HepG2 (cell line): ENCODE results near the gene TGM2.

Source experiments
- CEBPZ ChIP-seq: IDR thresholded peaks from 2 replicates; pipeline ENCODE4 v1.6.1; 2012; ENCODE audit warnings: low read length, improper control_type of control experiment
- GABPA ChIP-seq, 2 experiments: IDR thresholded peaks; 2 replicates each; pipeline ENCODE4 v1.6.1; 2011 to 2016; ENCODE audit warnings: low read depth in 2 of 2, low read length in 1 of 2, missing biosample characterization in 1 of 2, missing genetic modification characterization in 1 of 2
- MAX ChIP-seq: IDR thresholded peaks from 2 replicates; pipeline ENCODE4 v1.6.1; 2012; ENCODE audit warnings: inconsistent platforms
- MTF1 ChIP-seq: sonication (generic); formaldehyde crosslinking; IDR thresholded peaks from 2 replicates; pipeline ENCODE4 v1.5.0; 2020; ENCODE audit warnings: missing genetic modification reagents
- REST ChIP-seq, 2 experiments: IDR thresholded peaks; 2 replicates each; pipeline ENCODE4 v1.6.1; 2011 to 2012; ENCODE audit warnings: low read length in 2 of 2, borderline replicate concordance in 1 of 2, low read depth in 1 of 2, mild to moderate bottlenecking in 1 of 2, moderate library complexity in 1 of 2
- ZNF224 ChIP-seq: sonication (generic); formaldehyde crosslinking; IDR thresholded peaks from 2 replicates; pipeline ENCODE4 v1.5.0; 2020; ENCODE audit warnings: mild to moderate bottlenecking, missing genetic modification reagents

GRCh38 chr20:38184101-38184500 is 19.0 kb upstream of the TGM2 start:
- TF ChIP-seq CEBPZ: no peak
- TF ChIP-seq GABPA (IDR thresholded peaks at IDR 0.05; ENCODE audit: low read depth, low read length): no peak
- TF ChIP-seq GABPA (CRISPR knock-in tag; IDR thresholded peaks at IDR 0.05; ENCODE audit: low read depth): no peak
- TF ChIP-seq REST (IDR thresholded peaks at IDR 0.05; ENCODE audit: borderline replicate concordance in 1 of 2, low read depth in 1 of 2, low read length in 2 of 2): no peak
- no peak for TF ChIP-seq MAX
- no peak for TF ChIP-seq ZNF224
- TF ChIP-seq MTF1 (CRISPR knock-in tag): no peak
